HepG2 (cell line): ENCODE results near the gene ZNF511. TPM values are rescaled to one million over a fixed set of nuclear protein-coding genes. Genes with fewer than 3 reads are reported as not detected.

Experiments used
- ATAC-seq: fragments of 200-7000 bp; cut with Tn5 transposase; 3 replicates; pipeline ENCODE4 v1.9.1; 2020; ENCODE audit warnings: mild to moderate bottlenecking, moderate library complexity
- BruUV-seq: library from RNA; stranded (reverse); fragments of 400-500 nt; replicated peaks from 2 replicates; lab custom pipeline; 2021; lab: Mats Ljungman, UMichigan
- CTCF ChIA-PET: fragments of 300-600 bp; formaldehyde crosslinking; extraction: SDS; loops from one replicate; lab custom pipeline; 2021; ENCODE audit warnings: low total read pairs, inconsistent platforms, low intra/inter-chr PET ratio; lab: Yijun Ruan, JAX
- POLR2A ChIA-PET: fragments of 350-600 bp; sonication (Branson Sonifier 250); formaldehyde crosslinking; loops from one replicate; lab custom pipeline; 2020; ENCODE audit warnings: antibody characterized with exemption, inconsistent platforms; lab: Yijun Ruan, JAX
- DNase-seq: peaks from one replicate; pipeline ENCODE4 v3.0.0-alpha.2; 2015; ENCODE audit warnings: low spot score
- FAIRE-seq: peaks from 3 replicates; lab custom pipeline; 2011; peaks lifted over from hg19 to GRCh38; lab: Jason Lieb, UNC
- H2AFZ ChIP-seq: one replicate; pipeline ENCODE4 v1.6.1; 2011; ENCODE audit warnings: low read length, inconsistent platforms
- H3K27ac ChIP-seq: fragments of 300-600 bp; 3 replicates; pipeline ENCODE4 v1.8.0; 2011; ENCODE audit warnings: mixed run types, mild to moderate bottlenecking, mixed read lengths, low read length, inconsistent platforms; ENCODE audit not compliant: insufficient read depth; ENCODE audit errors: extremely low read length
- H3K27me3 ChIP-seq, 2 experiments: fragments of 200-600 bp in 1 of 2; 2 replicates in 1 of 2; 3 replicates in 1 of 2; pipeline versions ENCODE4 v1.6.0 to v1.8.0; 2011; ENCODE audit warnings: low read length in 2 of 2, mild to moderate bottlenecking in 2 of 2, moderate library complexity in 2 of 2, inconsistent platforms in 1 of 2; ENCODE audit not compliant: insufficient read depth in 2 of 2, control insufficient read depth in 1 of 2
- H3K36me3 ChIP-seq, 2 experiments: fragments of 200-600 bp in 1 of 2; replicated peaks in 1 of 2; 2 replicates in 1 of 2; 3 replicates in 1 of 2; pipeline versions ENCODE4 v1.5.1 to v1.8.0; 2011; ENCODE audit warnings: low read length in 2 of 2, inconsistent platforms in 1 of 2; ENCODE audit not compliant: insufficient read depth in 2 of 2, control insufficient read depth in 1 of 2
- H3K4me1 ChIP-seq: 2 replicates; pipeline ENCODE4 v1.5.1; 2012; ENCODE audit warnings: low read length, inconsistent platforms; ENCODE audit not compliant: insufficient read depth
- H3K4me2 ChIP-seq: 2 replicates; pipeline ENCODE4 v1.6.0; 2011; ENCODE audit warnings: low read depth, low read length, inconsistent platforms
- H3K4me3 ChIP-seq, 3 experiments: fragments of 200-600 bp in 1 of 3; sonication (generic), shearing (Covaris generic) in 1 of 3; replicated peaks in 1 of 3; 2 replicates each; pipeline ENCODE4 v1.5.1; 2011 to 2016; ENCODE audit warnings: low read length in 3 of 3, inconsistent platforms in 2 of 3, low read depth in 2 of 3, mild to moderate bottlenecking in 2 of 3, control low read depth in 1 of 3, mixed read lengths in 1 of 3; ENCODE audit not compliant: insufficient read depth in 1 of 3
- H3K79me2 ChIP-seq: one replicate; pipeline ENCODE4 v1.6.1; 2011; ENCODE audit warnings: low read length, inconsistent platforms; ENCODE audit not compliant: insufficient read depth
- H3K9ac ChIP-seq: 2 replicates; pipeline ENCODE4 v1.6.0; 2011; ENCODE audit warnings: mild to moderate bottlenecking, low read depth, low read length, inconsistent platforms; ENCODE audit not compliant: insufficient read depth
- H3K9me3 ChIP-seq: 2 replicates; pipeline ENCODE4 v1.5.1; 2012; ENCODE audit warnings: mild to moderate bottlenecking, low read length
- H4K20me1 ChIP-seq: 2 replicates; pipeline ENCODE4 v1.6.0; 2011; ENCODE audit warnings: inconsistent platforms, mild to moderate bottlenecking, low read length, moderate library complexity; ENCODE audit not compliant: insufficient read depth
- ARID2 ChIP-seq: sonication (generic); formaldehyde crosslinking; IDR thresholded peaks from 2 replicates; pipeline ENCODE4 v1.8.1; 2022; ENCODE audit warnings: mild to moderate bottlenecking, missing genetic modification reagents, borderline replicate concordance
- E2F1 ChIP-seq: sonication (generic); formaldehyde crosslinking; IDR thresholded peaks from 2 replicates; pipeline ENCODE4 v1.5.0; 2020; ENCODE audit warnings: missing genetic modification reagents
- FOXP1 ChIP-seq, 2 experiments: fragments of 450-650 bp in 1 of 2; IDR thresholded peaks; 2 replicates each; pipeline ENCODE4 v1.6.1; 2017 to 2018; ENCODE audit warnings: antibody characterized with exemption in 1 of 2
- GLI4 ChIP-seq: sonication (generic); formaldehyde crosslinking; IDR thresholded peaks from 2 replicates; pipeline ENCODE4 v1.5.1; 2020; ENCODE audit warnings: missing genetic modification reagents, mild to moderate bottlenecking, moderate library complexity, borderline replicate concordance
- HIC2 ChIP-seq: sonication (generic); formaldehyde crosslinking; IDR thresholded peaks from 2 replicates; pipeline ENCODE4 v1.9.0; 2022; ENCODE audit warnings: low read depth, missing genetic modification reagents
- IRX3 ChIP-seq: sonication (generic); formaldehyde crosslinking; IDR thresholded peaks from 2 replicates; pipeline ENCODE4 v1.8.1; 2023; ENCODE audit warnings: mild to moderate bottlenecking, low read depth, missing genetic modification reagents, borderline replicate concordance
- MTF1 ChIP-seq: sonication (generic); formaldehyde crosslinking; IDR thresholded peaks from 2 replicates; pipeline ENCODE4 v1.5.0; 2020; ENCODE audit warnings: missing genetic modification reagents
- TGIF2 ChIP-seq: IDR thresholded peaks from 2 replicates; pipeline ENCODE4 v1.6.1; 2016; ENCODE audit warnings: control low read depth, missing compliant biosample characterization
- ZNF543 ChIP-seq: sonication (generic); formaldehyde crosslinking; IDR thresholded peaks from 2 replicates; pipeline ENCODE4 v1.4.0; 2020; ENCODE audit warnings: mild to moderate bottlenecking, missing genetic modification reagents
- ZNF564 ChIP-seq: sonication (generic); formaldehyde crosslinking; IDR thresholded peaks from 2 replicates; pipeline ENCODE4 v1.8.1; 2023; ENCODE audit warnings: mild to moderate bottlenecking, missing genetic modification reagents
- ZNF644 ChIP-seq: IDR thresholded peaks from 2 replicates; pipeline ENCODE4 v1.6.1; 2016; ENCODE audit warnings: low read depth
- WGBS: methylation state at CpG from one replicate; pipeline ENCODE4 v1.1.6; 2017; ENCODE audit warnings: low lambda C conversion rate; 5-methylcytosine and 5-hydroxymethylcytosine counted together
- in situ Hi-C: cut with HindIII; loops from 2 replicates; pipeline ENCODE4 v1.10.0; 2017; ENCODE audit warnings: low pct_unique_long_range_greater_than_20kb; ENCODE audit not compliant: extremely low pct_ligation_motif_present
- intact Hi-C: fragments of 100-400 bp; cut with micrococcal nuclease; formaldehyde crosslinking; loops from one replicate; pipeline ENCODE4 v1.10.0; 2022; ENCODE audit not compliant: unreplicated experiment
- polyA plus RNA-seq, 8 experiments: library from polyadenylated mRNA; depleted of rRNA in 3 of 8; stranded (reverse) in 7 of 8; unstranded in 1 of 8; fragments of >200 nt; fragmentation: Illumina TruSeq in 4 of 8; extraction: Trizol in 4 of 8; gene quantifications; 2 replicates each; pipeline versions ENCODE4 v1.2.1 to v1.2.3, GENCODE V29; 2011 to 2016; ENCODE audit warnings: low read depth in 4 of 8, missing spikeins in 1 of 8, mixed read lengths in 1 of 8; ENCODE audit not compliant: insufficient read depth in 1 of 8
- total RNA-seq, 5 experiments: library from RNA; depleted of rRNA; stranded (reverse); fragments of >200 nt; fragmentation: Illumina TruSeq; extraction: Trizol; gene quantifications; 2 replicates each; pipeline ENCODE4 v1.2.3, GENCODE V29; 2016; ENCODE audit warnings: low read depth in 1 of 5

ZNF511 gene
- total and polyA plus RNA-seq, 2 of the 13 experiments (the other 11 are each of a cell fraction or from before 2014, with no cell fraction given), result 35.6 to 66.4 TPM

- no peak for TF ChIP-seq E2F1
- TF ChIP-seq ARID2 (CRISPR knock-in tag), result no peak
- no peak for TF ChIP-seq ZNF644 (CRISPR knock-in tag)
- no peak for TF ChIP-seq HIC2 (CRISPR knock-in tag)
- TF ChIP-seq IRX3 (CRISPR knock-in tag), result no peak
Measured at GRCh38 chr10:133283931-133284330, 24.8 kb upstream of the ZNF511 start (continued).

- peaks cover 33 to 66% of the 10 kb centered on the region in 2 experiments; a peak in 4 of 5 replicates for H3K36me3 ChIP-seq
- in situ Hi-C loops, result no loop called here
- TF ChIP-seq TGIF2 (CRISPR knock-in tag), result no peak
- no peak for TF ChIP-seq MTF1
- TF ChIP-seq GLI4 (CRISPR knock-in tag), result no peak
- TF ChIP-seq FOXP1 (IDR thresholded peaks at IDR 0.05), result no peak
- TF ChIP-seq FOXP1 (CRISPR knock-in tag; IDR thresholded peaks at IDR 0.05), result no peak
- TF ChIP-seq ZNF564 (CRISPR knock-in tag), result no peak
- TF ChIP-seq ZNF543 (CRISPR knock-in tag), result no peak
- H3K79me2 ChIP-seq, result no peaks in the 10 kb centered on the region
- no peak overlapping the region for H3K27ac ChIP-seq
- no TSS peak for BruUV-seq
- ChIA-PET POLR2A (no interaction called here), CTCF (no interaction called here)
- H3K9ac ChIP-seq, result no peak overlapping the region
- intact Hi-C loops, result no loop called here
- no peak overlapping the region for H2AFZ ChIP-seq
- DNase-seq (no peak), FAIRE-seq (no peak), ATAC-seq (no peak)
- H3K27me3 ChIP-seq, result no peaks in the 10 kb centered on the region; a peak in 1 of 5 replicates
- H3K4me2 ChIP-seq, result no peak overlapping the region
- no peak overlapping the region for H3K4me3 ChIP-seq
- H3K9me3 ChIP-seq, result no peaks in the 10 kb centered on the region
- no peaks in the 10 kb centered on the region for H3K4me1 ChIP-seq
- H4K20me1 ChIP-seq, result no peaks in the 10 kb centered on the region
- WGBS, result 99% methylated on average over 21 of the region's 36 CpGs
Measured at GRCh38 chr10:133285217-133285616, 23.5 kb upstream of the ZNF511 start.
